ENCODE measurements around the gene PKIB. TPM values are rescaled to one million over a fixed set of nuclear protein-coding genes. Genes with fewer than 3 reads are reported as not detected.
A peak's percentile ranks its signal among the peaks of the same experiment; 100 is the strongest.
"Not testable (repeated sequence)": the region's sequence is repeated elsewhere in the genome, so short reads cannot be mapped to it uniquely, and the experiment has no call there.

PKIB gene
- polyA plus RNA-seq, 4 donors: 6.5 to 80.5 (median 54.9) TPM

DNA sequence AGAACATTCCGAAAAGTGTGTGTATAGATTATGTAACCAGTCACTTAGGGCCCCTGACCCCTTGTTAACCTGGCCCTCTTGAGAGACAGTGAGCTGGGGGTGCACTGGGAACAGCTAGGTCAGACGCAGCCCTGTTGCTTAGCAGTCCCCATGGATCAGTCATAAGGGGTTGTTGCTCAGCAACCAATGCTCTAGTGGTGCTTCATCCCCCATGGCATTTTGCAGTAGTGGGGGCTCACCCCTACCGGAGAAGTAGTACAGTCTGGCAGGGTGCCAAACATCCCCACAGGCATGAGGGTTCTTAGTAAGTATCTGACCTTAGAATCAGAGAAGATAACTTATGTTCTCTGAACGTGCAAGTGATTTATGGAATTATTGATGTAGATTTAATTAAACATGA, 12.3 kb downstream of the PKIB start:
- no peak for DNase-seq
- H3K27ac ChIP-seq (ENCODE audit: low read depth in 1 of 3, low read length in 2 of 3): no peak overlapping the region
- 49 to 58% (median 52%) methylated on average over 4 of the region's 4 CpGs for WGBS, 3 donors
- no peak overlapping the region for H3K4me3 ChIP-seq (ENCODE audit: low read depth in 1 of 3, low read length in 3 of 3)
- no peaks in the 10 kb centered on the region for H3K4me1 ChIP-seq (ENCODE audit: control insufficient read depth in 3 of 3, insufficient read depth in 2 of 3, low read depth in 1 of 3, low read length in 2 of 3)
- H3K36me3 ChIP-seq (ENCODE audit: control insufficient read depth in 3 of 3, insufficient read depth in 2 of 3, low read depth in 1 of 3, low read length in 3 of 3): no peaks in the 10 kb centered on the region
- no peaks in the 10 kb centered on the region for H3K27me3 ChIP-seq (ENCODE audit: control insufficient read depth in 3 of 3, insufficient read depth in 3 of 3, low read length in 3 of 3)
- no peak for FAIRE-seq
- H3K9me3 ChIP-seq (ENCODE audit: control insufficient read depth in 2 of 2, insufficient read depth in 1 of 2, low read depth in 1 of 2, low read length in 1 of 2): no peaks in the 10 kb centered on the region

DNA sequence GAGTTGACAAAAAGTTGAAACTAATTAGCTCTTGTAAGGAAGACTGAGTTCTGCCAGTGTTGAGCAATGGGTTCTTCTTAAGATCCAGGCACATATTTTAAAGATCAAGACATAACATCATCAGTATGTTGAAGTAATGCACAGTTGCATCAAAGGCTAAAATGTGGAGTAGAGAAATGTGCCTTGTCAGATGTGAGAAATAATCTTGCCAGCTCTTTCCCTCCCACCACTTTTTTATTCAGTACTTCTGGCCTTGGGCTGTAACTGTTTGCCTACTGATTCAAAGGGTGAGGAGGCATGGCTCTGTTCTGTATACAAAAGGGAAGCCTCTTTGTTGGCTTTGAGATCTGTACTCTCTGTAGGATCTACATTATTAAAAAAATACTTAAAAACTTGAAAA, 13.1 kb downstream of the PKIB start:
- no peaks in the 10 kb centered on the region for H3K4me1 ChIP-seq (ENCODE audit: control insufficient read depth in 3 of 3, insufficient read depth in 2 of 3, low read depth in 1 of 3, low read length in 2 of 3)
- no peaks in the 10 kb centered on the region for H3K9me3 ChIP-seq (ENCODE audit: control insufficient read depth in 2 of 2, insufficient read depth in 1 of 2, low read depth in 1 of 2, low read length in 1 of 2)
- DNase-seq (no peak), FAIRE-seq (no peak)
- no peaks in the 10 kb centered on the region for H3K27me3 ChIP-seq (ENCODE audit: control insufficient read depth in 3 of 3, insufficient read depth in 3 of 3, low read length in 3 of 3)
- no peaks in the 10 kb centered on the region for H3K36me3 ChIP-seq (ENCODE audit: control insufficient read depth in 3 of 3, insufficient read depth in 2 of 3, low read depth in 1 of 3, low read length in 3 of 3)
- no peak overlapping the region for H3K27ac ChIP-seq (ENCODE audit: low read depth in 1 of 3, low read length in 2 of 3)
- no peak overlapping the region for H3K4me3 ChIP-seq (ENCODE audit: low read depth in 1 of 3, low read length in 3 of 3)

DNA sequence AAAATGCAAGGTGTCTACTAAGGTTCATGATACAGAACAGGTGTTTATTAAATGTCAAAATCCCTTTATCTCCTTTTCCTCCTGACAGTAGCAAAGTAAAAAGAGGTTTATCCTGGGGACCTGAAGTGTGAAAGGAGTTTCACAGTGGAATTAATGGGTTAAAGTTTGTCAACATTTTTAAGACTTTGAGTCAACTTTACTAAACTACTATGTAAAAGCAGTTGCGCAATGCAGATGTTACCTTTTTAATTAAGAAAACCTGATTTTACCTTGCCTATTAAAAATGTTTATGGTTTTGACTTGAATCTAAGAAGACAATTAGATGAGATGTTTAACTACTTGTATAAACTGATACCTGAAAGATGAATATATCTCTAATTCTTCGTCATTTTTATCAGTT, 14.6 kb downstream of the PKIB start:
- FAIRE-seq (no peak), DNase-seq (no peak)
- no peaks in the 10 kb centered on the region for H3K4me1 ChIP-seq (ENCODE audit: control insufficient read depth in 3 of 3, insufficient read depth in 2 of 3, low read depth in 1 of 3, low read length in 2 of 3)
- no peak overlapping the region for H3K4me3 ChIP-seq (ENCODE audit: low read depth in 1 of 3, low read length in 3 of 3)
- no peaks in the 10 kb centered on the region for H3K36me3 ChIP-seq (ENCODE audit: control insufficient read depth in 3 of 3, insufficient read depth in 2 of 3, low read depth in 1 of 3, low read length in 3 of 3)
- WGBS, 3 donors: 92 to 95% (median 93%) methylated on average over 2 of the region's 2 CpGs
- H3K9me3 ChIP-seq (ENCODE audit: control insufficient read depth in 2 of 2, insufficient read depth in 1 of 2, low read depth in 1 of 2, low read length in 1 of 2): no peaks in the 10 kb centered on the region
- H3K27me3 ChIP-seq (ENCODE audit: control insufficient read depth in 3 of 3, insufficient read depth in 3 of 3, low read length in 3 of 3): peaks cover 0 to 2% (median 0%) of the 10 kb centered on the region in 3 donors
- H3K27ac ChIP-seq (ENCODE audit: low read depth in 1 of 3, low read length in 2 of 3): no peak overlapping the region

DNA sequence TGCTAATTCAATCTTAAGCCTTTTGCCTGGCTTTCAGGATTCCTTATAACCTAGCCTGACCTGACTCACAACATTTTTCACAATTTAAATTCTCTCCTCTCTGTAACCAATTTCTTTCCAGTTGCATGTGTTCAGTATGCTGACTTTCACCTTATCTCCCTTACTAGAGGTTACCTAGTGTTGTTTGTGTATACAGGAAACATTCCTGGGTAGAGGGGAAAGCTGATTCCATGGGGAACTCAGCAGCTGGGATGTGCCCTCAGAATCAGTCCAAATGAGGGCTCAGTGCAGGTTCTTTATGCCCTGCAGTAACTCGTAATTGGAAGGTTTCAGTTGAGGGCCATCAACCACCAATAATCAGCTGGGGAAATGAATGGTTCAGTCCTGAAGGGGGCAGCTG, 18.5 kb downstream of the PKIB start:
- Histone ChIP-seq H3K27me3 (ENCODE audit: control insufficient read depth in 3 of 3, insufficient read depth in 3 of 3, low read length in 3 of 3) (peaks cover 0 to 2% (median 0%) of the 10 kb centered on the region in 3 donors), H3K27ac (ENCODE audit: low read depth in 1 of 3, low read length in 2 of 3) (no peak overlapping the region), H3K9me3 (ENCODE audit: control insufficient read depth in 2 of 2, insufficient read depth in 1 of 2, low read depth in 1 of 2, low read length in 1 of 2) (no peaks in the 10 kb centered on the region), H3K4me3 (ENCODE audit: low read depth in 1 of 3, low read length in 3 of 3) (no peak overlapping the region), H3K36me3 (ENCODE audit: control insufficient read depth in 3 of 3, insufficient read depth in 2 of 3, low read depth in 1 of 3, low read length in 3 of 3) (no peaks in the 10 kb centered on the region), H3K4me1 (ENCODE audit: control insufficient read depth in 3 of 3, insufficient read depth in 2 of 3, low read depth in 1 of 3, low read length in 2 of 3) (no peaks in the 10 kb centered on the region)
- 69 to 88% (median 78%) methylated on average over 1 of the region's 1 CpG for WGBS, 3 donors
- DNase-seq (no peak), FAIRE-seq (no peak)

DNA sequence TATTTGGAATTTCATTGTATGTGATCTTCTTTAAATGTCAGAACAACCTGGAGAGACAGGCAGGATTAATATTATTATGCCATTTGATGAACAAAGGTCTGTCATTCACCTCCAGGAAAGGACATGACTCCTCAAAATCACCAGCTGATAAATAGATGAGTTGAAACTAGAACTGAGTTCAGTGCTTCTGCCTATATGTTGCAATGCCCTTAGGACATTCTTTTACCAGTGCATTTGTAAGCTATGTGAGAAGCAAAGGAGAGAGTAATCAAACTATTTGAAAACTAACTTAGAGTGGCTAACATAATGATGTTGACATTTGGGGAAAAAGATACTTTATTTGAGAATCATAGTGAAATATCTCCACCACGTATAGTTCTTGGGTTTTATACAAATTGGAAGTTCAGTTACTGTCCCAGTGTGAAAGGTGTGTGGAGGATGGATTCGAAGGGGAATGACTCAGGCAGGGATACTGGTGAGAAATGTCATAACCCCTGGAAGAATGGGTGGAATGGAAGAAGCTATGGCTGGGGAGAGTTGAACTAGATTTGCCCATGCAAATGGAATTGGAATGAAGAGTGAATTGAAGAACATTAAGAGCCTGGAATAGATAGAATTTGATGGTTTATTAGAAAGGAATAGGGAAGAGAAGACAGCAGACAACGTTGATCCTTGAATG, 21.5 kb downstream of the PKIB start:
- Histone ChIP-seq H3K27ac (ENCODE audit: low read depth in 1 of 3, low read length in 2 of 3) (no peak overlapping the region), H3K4me3 (ENCODE audit: low read depth in 1 of 3, low read length in 3 of 3) (no peak overlapping the region), H3K4me1 (ENCODE audit: control insufficient read depth in 3 of 3, insufficient read depth in 2 of 3, low read depth in 1 of 3, low read length in 2 of 3) (no peaks in the 10 kb centered on the region), H3K27me3 (ENCODE audit: control insufficient read depth in 3 of 3, insufficient read depth in 3 of 3, low read length in 3 of 3) (peaks cover 0 to 2% (median 0%) of the 10 kb centered on the region in 3 donors), H3K9me3 (ENCODE audit: control insufficient read depth in 2 of 2, insufficient read depth in 1 of 2, low read depth in 1 of 2, low read length in 1 of 2) (no peaks in the 10 kb centered on the region), H3K36me3 (ENCODE audit: control insufficient read depth in 3 of 3, insufficient read depth in 2 of 3, low read depth in 1 of 3, low read length in 3 of 3) (no peaks in the 10 kb centered on the region)
- FAIRE-seq (no peak), DNase-seq (no peak)
- 59 to 68% (median 65%) methylated on average over 3 of the region's 3 CpGs for WGBS, 3 donors

DNA sequence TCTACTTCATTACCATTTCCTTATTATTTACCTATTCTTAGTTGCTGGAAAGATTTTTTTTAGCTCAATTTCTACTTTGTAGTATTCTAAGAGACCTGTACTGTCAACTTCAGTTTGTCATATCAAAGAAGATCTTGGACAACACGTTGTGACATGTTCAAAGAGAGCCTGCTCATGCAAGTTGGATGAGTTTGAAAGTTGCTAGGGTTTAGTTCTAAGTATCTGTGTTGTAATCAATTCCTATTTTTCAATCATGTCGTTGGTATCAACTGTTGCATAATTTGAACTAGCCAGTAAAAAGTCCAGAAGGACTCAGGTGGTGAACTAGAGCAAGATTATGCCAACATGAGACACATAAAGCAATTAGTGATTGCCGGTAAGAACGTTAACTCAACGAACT, 30.2 kb downstream of the PKIB start:
- DNase-seq (no peak), FAIRE-seq (no peak)
- peaks cover 0 to 2% (median 0%) of the 10 kb centered on the region in 3 donors for H3K4me1 ChIP-seq (ENCODE audit: control insufficient read depth in 3 of 3, insufficient read depth in 2 of 3, low read depth in 1 of 3, low read length in 2 of 3)
- H3K4me3 ChIP-seq (ENCODE audit: low read depth in 1 of 3, low read length in 3 of 3): no peak overlapping the region
- WGBS, 3 donors: 73 to 78% (median 77%) methylated on average over 5 of the region's 5 CpGs
- H3K27ac ChIP-seq (ENCODE audit: low read depth in 1 of 3, low read length in 2 of 3): no peak overlapping the region
- H3K27me3 ChIP-seq (ENCODE audit: control insufficient read depth in 3 of 3, insufficient read depth in 3 of 3, low read length in 3 of 3): no peaks in the 10 kb centered on the region
- no peaks in the 10 kb centered on the region for H3K9me3 ChIP-seq (ENCODE audit: control insufficient read depth in 2 of 2, insufficient read depth in 1 of 2, low read depth in 1 of 2, low read length in 1 of 2)
- H3K36me3 ChIP-seq (ENCODE audit: control insufficient read depth in 3 of 3, insufficient read depth in 2 of 3, low read depth in 1 of 3, low read length in 3 of 3): no peaks in the 10 kb centered on the region

DNA sequence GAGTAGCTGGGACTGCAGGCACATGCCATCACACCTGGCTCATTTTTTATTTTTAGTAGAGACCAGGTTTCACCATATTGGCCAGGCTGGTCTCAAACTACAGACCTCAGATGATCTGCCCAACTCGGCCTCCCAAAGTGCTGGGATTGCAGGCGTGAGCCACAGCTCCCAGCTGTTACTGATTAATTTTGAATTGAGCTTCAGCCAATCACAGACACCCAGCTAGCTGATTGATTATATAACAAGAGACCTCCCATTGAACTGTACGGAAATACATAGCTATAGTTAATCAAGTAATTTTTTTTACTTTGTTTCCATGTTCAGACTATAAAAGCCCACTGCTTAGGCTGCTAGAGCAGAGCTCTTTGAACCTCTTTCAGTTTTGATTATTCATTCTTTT, 31.6 kb downstream of the PKIB start:
- no peak overlapping the region for H3K4me3 ChIP-seq (ENCODE audit: low read depth in 1 of 3, low read length in 3 of 3)
- peaks cover 0 to 5% (median 0%) of the 10 kb centered on the region in 3 donors for H3K4me1 ChIP-seq (ENCODE audit: control insufficient read depth in 3 of 3, insufficient read depth in 2 of 3, low read depth in 1 of 3, low read length in 2 of 3)
- no peak for DNase-seq
- no peaks in the 10 kb centered on the region for H3K36me3 ChIP-seq (ENCODE audit: control insufficient read depth in 3 of 3, insufficient read depth in 2 of 3, low read depth in 1 of 3, low read length in 3 of 3)
- no peaks in the 10 kb centered on the region for H3K27me3 ChIP-seq (ENCODE audit: control insufficient read depth in 3 of 3, insufficient read depth in 3 of 3, low read length in 3 of 3)
- WGBS, 3 donors: 68 to 72% (median 68%) methylated on average over 3 of the region's 3 CpGs
- no peak for FAIRE-seq
- no peaks in the 10 kb centered on the region for H3K9me3 ChIP-seq (ENCODE audit: control insufficient read depth in 2 of 2, insufficient read depth in 1 of 2, low read depth in 1 of 2, low read length in 1 of 2)
- H3K27ac ChIP-seq (ENCODE audit: low read depth in 1 of 3, low read length in 2 of 3): no peak overlapping the region

DNA sequence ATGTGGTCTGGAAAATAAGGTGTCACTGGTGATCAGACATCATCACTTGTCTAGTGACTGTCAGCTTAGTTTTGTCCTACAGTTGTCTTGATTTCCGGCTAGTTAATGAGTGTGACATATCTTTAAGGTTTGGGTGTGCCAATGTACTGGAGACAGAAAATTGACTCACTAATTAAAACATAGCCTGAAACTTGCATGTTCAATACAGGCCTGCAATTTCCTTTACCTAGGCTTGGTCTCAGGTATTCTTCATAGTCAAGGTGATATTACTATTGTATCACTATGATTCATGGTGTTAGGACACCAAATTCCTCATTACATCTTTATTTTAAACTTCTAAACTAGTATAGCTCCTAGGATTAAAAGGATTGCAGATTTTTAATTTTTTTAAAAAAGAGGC, 32.4 kb downstream of the PKIB start:
- FAIRE-seq: peak; percentile 75
- WGBS, 3 donors: 82 to 93% (median 90%) methylated on average over 1 of the region's 1 CpG
- not testable (repeated sequence) for H3K27ac ChIP-seq (ENCODE audit: low read depth in 1 of 3, low read length in 2 of 3)

DNA sequence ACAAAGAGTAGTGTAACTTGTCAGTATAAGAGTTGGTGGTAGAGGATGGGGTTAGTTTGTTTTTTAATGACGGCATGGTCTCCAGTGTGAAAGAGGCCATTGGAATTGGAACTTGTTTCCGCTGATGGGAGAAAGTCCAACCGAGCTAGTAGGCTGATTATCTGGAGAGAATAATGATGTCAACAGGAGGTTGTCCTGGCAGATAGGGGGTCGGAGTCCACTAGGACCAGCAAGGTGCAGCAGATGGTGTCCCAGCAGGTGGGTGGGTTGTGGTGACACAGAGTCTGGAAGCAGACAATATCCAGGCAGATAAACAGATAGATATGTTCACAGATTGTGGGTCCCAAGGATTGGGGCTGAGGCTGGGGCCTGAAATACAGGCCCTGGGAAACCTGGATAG, 35.1 kb downstream of the PKIB start:
- H3K4me3 ChIP-seq (ENCODE audit: low read depth in 1 of 3, low read length in 3 of 3): no peak overlapping the region
- no peaks in the 10 kb centered on the region for H3K9me3 ChIP-seq (ENCODE audit: control insufficient read depth in 2 of 2, insufficient read depth in 1 of 2, low read depth in 1 of 2, low read length in 1 of 2)
- peak; percentile 80 to 81 for DNase-seq
- H3K36me3 ChIP-seq (ENCODE audit: control insufficient read depth in 3 of 3, insufficient read depth in 2 of 3, low read depth in 1 of 3, low read length in 3 of 3): no peaks in the 10 kb centered on the region
- H3K4me1 ChIP-seq (ENCODE audit: control insufficient read depth in 3 of 3, insufficient read depth in 2 of 3, low read depth in 1 of 3, low read length in 2 of 3): peaks cover 0 to 5% (median 0%) of the 10 kb centered on the region in 3 donors
- no peaks in the 10 kb centered on the region for H3K27me3 ChIP-seq (ENCODE audit: control insufficient read depth in 3 of 3, insufficient read depth in 3 of 3, low read length in 3 of 3)
- H3K27ac ChIP-seq (ENCODE audit: low read depth in 1 of 3, low read length in 2 of 3): peak overlapping the region in 1 of 3 donors; percentile 62
- 15 to 65% (median 45%) methylated on average over 4 of the region's 4 CpGs for WGBS, 3 donors
- no peak for FAIRE-seq

More for the DNA sequence above, 32.4 kb downstream of the PKIB start:
- H3K27me3 ChIP-seq (ENCODE audit: control insufficient read depth in 3 of 3, insufficient read depth in 3 of 3, low read length in 3 of 3); H3K4me3 ChIP-seq (ENCODE audit: low read depth in 1 of 3, low read length in 3 of 3); H3K9me3 ChIP-seq (ENCODE audit: control insufficient read depth in 2 of 2, insufficient read depth in 1 of 2, low read depth in 1 of 2, low read length in 1 of 2); DNase-seq; H3K4me1 ChIP-seq (ENCODE audit: control insufficient read depth in 3 of 3, insufficient read depth in 2 of 3, low read depth in 1 of 3, low read length in 2 of 3); H3K36me3 ChIP-seq (ENCODE audit: control insufficient read depth in 3 of 3, insufficient read depth in 2 of 3, low read depth in 1 of 3, low read length in 3 of 3): not testable (repeated sequence)
